ENCODE results near the gene RAB6A.

DNA sequence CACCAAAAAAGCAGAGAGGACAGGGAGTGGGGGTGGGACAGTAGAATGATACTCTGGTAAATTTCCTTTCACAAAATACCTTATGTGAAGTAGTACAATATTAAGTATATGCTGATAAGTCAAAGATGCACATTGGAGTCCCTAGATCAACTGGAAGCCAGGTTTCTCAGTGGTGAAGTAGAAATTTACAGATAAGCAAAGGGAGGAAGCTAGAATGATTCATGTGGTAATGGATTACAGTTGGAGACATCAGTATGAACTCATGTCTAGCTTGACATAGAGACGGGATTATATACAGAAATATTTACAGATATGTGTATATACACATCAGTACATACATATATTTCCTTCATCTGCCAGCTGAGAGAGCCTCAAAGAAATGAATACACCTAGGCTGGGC, 93.0 kb downstream of the RAB6A start:
- TF ChIP-seq SMC3 (IDR thresholded peaks at IDR 0.05) (no peak), CTCF (IDR thresholded peaks at IDR 0.05) (no peak), EHMT2 (IDR thresholded peaks at IDR 0.05; ENCODE audit: low read depth) (no peak), JUN (IDR thresholded peaks at IDR 0.05) (no peak), CBX8 (IDR thresholded peaks at IDR 0.05) (no peak), JUNB (IDR thresholded peaks at IDR 0.05) (no peak), BHLHE40 (IDR thresholded peaks at IDR 0.05; ENCODE audit: low read depth, low read length) (no peak), EP300 (IDR thresholded peaks at IDR 0.05) (no peak), USF2 (IDR thresholded peaks at IDR 0.05) (no peak), MAZ (IDR thresholded peaks at IDR 0.05; ENCODE audit: borderline replicate concordance, low read depth, low read length) (no peak), POLR2A (IDR thresholded peaks at IDR 0.05; ENCODE audit: low read length) (no peak)
- TF ChIP-seq, protein P1, sequence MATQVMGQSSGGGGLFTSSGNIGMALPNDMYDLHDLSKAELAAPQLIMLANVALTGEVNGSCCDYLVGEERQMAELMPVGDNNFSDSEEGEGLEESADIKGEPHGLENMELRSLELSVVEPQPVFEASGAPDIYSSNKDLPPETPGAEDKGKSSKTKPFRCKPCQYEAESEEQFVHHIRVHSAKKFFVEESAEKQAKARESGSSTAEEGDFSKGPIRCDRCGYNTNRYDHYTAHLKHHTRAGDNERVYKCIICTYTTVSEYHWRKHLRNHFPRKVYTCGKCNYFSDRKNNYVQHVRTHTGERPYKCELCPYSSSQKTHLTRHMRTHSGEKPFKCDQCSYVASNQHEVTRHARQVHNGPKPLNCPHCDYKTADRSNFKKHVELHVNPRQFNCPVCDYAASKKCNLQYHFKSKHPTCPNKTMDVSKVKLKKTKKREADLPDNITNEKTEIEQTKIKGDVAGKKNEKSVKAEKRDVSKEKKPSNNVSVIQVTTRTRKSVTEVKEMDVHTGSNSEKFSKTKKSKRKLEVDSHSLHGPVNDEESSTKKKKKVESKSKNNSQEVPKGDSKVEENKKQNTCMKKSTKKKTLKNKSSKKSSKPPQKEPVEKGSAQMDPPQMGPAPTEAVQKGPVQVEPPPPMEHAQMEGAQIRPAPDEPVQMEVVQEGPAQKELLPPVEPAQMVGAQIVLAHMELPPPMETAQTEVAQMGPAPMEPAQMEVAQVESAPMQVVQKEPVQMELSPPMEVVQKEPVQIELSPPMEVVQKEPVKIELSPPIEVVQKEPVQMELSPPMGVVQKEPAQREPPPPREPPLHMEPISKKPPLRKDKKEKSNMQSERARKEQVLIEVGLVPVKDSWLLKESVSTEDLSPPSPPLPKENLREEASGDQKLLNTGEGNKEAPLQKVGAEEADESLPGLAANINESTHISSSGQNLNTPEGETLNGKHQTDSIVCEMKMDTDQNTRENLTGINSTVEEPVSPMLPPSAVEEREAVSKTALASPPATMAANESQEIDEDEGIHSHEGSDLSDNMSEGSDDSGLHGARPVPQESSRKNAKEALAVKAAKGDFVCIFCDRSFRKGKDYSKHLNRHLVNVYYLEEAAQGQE (IDR thresholded peaks at IDR 0.05): no peak
